HG02885 (cell line): ENCODE measurements around the gene LCP2.

Experiments used
- ATAC-seq: cut with Tn5 transposase; IDR thresholded peaks from one replicate; pipeline ENCODE4 v1.9.1; 2021; ENCODE audit warnings: mild to moderate bottlenecking; ENCODE audit not compliant: unreplicated experiment, poor library complexity

LCP2 gene

DNA sequence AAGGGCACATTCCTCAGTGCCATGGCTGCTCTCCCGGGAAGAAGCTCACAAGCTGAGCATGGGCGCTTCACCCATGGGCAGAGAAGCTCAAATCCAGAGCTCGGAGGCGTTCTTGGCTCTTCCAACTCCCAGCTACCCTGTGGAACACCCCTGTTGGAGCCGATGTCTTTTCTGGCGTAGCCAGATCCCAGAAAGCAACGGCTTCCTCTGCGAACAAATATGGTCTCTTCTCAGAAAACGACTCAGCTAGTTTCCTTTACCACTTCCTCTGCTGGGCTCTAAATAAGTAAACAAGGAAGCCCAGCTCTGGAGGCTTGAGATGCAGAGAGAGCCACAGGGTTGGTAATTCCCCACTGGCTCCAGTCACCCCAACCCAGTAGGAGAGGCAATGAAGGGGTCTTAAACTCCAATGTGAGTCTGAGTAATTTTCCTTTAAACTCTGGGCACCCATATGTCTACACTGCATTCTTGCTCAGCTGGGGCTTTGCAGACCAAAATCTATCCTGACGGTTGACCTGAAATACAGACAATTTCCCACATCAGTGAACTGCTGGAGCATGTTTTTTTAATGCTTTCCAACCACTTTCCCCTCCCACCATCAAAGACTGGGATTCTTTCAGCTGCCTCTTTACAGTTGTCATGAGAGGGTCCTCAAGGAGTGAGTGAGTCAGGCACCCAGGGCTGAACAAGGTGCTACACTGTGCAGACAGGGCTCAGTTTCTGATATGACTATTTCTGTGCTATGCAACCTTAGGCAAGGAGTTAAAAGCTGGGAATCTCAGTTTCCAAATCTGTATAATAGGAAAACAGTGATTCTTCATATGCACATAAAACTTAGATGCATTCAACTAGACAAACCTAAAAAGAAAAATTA, at the start of gene LCP2:
Gene LCP2, minus strand, starts transcription at position 189 of the 874 bp plus-strand sequence. Its CDS starts 166 bp downstream, at position 23.
- peak; percentile 47 for ATAC-seq

GRCh38 chr5:170347022-170347567, 49.5 kb upstream of the LCP2 start:
- no peak for ATAC-seq

GRCh38 chr5:170345971-170346370, 48.4 kb upstream of the LCP2 start:
- ATAC-seq: no peak

- ATAC-seq: no peak
Measured at GRCh38 chr5:170343177-170343576, 45.6 kb upstream of the LCP2 start.

DNA sequence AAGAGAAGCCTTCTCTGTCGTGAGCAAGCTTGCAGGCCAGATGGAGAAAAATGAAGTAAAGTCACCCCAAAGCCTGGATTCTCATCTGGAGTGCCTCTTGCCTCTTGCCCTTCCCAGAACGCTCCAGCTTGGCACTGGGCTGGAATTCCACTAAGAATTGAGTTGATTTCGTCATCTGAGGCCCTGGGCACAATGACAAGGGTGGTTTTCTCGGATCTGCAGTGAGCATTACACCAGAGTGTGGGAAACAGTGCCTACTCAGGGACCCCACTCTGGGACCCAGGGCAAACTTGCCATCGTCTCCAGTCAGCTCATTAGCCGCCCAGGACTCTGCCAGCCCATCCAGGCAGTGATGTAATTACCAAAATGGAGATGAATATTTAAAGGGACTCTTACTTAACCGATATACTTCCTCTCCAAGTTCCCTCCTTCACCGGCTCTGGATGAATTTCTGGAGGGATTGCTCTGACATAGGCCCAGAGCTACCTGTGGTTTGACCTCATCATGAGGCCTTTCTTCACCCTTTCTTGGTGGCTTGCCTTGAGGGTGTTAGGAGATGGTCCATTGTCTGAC, 44.7 kb upstream of the LCP2 start:
- no peak for ATAC-seq

GRCh38 chr5:170341545-170341944, 44.0 kb upstream of the LCP2 start:
- no peak for ATAC-seq

DNA sequence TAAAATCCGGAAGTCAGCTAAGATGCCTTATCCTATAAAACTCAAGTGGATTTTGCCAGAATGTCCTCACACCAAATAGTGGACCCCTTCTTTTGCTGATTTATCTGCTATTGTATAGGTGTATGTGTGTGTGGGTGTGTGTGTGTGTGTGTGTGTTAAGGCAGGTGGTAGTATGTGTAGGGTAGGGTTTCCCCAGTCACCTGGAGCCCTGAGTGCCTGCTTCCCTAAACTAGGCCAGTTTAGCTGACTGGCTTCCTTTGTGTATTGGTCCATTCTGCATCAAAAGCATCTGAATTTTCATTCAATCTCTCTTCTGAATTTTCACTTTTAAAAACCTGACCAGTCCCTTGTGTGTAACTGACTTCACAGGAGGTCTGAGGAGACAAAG, 42.2 kb upstream of the LCP2 start:
- ATAC-seq: no peak

DNA sequence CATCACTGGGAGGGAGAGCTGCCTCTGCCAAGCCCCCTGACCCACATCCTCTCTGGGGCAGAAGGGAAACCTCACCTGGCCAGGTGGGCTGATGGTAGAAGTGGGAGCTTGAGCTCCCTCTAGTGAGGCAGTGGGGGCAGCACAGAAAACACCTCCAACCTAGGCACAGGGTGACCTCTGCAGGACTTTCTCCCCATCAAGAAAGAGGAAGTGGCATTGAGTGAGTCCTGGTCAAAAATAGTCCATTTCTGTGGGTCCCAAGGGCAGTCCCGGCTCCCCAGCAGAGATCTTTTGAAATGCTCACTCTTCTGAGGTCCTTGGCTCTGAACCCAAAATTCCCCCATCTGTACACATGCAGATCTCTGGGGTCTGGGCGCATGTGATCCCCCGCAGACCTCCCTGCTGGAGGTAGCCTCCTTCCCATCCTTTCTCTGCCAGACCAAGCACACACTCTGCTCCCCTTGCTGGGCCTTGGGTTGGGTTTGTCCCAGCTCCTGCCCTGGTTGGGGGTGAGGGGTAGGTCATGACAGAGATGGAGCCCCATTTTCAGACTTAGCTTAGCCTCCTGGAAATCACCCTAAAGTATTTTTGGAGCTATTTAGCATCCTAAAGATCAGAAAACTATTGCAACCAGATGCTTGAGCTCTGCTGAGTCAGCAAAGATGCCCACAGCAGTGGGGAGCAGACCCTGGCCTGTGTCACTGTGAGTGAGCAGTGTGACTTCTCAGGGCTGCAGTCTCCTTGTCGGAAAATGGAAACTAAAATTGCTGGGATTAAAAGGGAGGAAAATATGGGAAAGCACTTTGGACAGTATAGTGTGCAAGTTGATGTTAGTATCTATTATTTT, 41.6 kb upstream of the LCP2 start:
- peak; percentile 95 for ATAC-seq

GRCh38 chr5:170338291-170338690, 40.7 kb upstream of the LCP2 start:
- ATAC-seq: no peak

DNA sequence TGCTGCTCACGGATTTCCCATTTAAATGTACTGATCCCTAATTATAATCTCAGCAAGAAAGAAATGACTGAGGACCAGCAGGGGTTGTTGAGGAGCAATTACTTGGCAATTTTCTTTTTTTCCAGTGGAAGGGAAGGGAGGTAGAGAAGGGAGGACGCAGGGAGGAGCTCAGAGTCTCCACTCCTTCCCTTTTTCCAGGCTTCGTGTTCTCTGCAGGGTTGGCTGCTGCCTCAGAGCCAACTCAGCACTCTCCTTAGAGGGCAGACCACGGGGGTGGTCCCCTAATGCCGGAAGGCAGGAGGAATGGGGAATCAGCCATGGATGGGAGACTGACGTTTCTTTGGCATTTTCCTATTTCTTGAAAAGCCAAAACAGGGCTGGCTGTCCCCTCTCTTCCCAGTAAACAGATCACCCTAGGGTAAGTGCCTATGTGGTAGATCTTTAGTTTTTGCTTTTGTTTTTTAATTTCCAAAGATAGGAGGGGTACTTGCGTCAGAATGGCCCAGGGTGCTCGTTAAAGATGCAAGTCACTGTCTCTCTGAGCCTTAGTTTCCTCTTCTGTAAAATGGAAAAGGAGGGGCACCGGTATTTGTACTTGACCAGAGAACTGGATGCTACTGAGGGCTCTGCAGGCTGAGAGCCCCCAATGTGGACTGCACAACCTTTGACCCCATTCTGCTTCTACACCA, 39.6 kb upstream of the LCP2 start:
- no peak for ATAC-seq

- ATAC-seq: no peak
Measured at GRCh38 chr5:170336065-170336464, 38.5 kb upstream of the LCP2 start.

- no peak for ATAC-seq
Measured at GRCh38 chr5:170334626-170335025, 37.0 kb upstream of the LCP2 start.

DNA sequence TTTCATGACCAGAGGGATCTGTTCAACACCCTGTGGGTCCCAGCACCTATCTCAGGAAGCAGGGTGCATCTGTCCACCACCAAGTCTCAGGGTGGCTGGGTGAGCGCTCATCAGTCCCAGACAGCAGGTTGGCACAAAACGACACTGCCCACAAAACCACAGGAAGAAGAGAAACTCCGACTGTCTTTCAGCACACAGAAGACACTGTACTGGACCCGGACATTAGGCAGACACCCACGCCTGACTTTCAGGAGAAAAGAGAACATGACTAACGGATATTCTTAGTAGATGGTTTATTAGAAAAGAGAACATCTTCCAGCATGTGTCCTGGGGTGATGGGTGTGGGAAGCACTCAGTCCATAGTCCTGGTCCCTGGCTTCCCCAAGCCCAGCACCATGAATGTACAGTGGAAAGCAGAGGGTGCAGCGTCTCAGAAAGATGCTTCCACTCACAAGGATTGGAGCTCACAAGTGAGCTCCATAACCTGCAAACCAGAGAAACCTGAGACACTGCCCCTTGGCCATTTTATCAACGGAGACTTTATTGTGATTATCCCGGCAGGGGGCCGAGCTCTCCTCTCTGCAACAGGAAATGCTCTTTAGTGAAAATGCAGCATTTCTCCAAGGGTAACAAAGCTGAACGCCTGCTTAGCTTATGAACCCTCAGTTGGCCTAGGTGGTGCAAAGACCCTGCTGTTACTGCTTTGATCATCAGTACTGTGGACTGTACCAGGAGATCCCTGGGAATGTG, 35.8 kb upstream of the LCP2 start:
- peak; percentile 39 for ATAC-seq

- ATAC-seq: no peak
Measured at GRCh38 chr5:170332058-170332457, 34.5 kb upstream of the LCP2 start.

DNA sequence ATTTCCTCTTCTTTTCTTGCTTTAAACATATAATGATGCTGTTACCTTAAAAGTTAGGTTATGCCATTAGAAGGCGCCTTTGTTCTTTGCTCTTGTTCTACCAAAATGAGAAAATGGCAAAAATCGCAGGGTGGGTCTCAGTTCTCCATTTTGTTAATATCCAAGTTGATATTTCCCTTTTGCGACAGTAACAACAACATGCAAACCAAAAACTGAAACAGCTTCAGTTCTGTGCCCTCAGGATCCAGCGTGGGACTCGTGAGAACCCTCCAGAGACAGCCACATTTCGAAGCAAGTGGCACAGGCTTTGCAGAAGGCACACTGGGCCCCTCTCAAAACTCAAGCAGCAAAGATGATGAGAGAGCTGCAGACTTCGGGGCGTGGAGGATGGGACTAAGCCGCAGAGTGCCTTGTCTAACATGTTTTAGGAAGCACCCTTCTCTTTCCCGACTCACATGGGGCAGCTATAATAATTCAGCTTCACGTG, 33.0 kb upstream of the LCP2 start:
- ATAC-seq: no peak

GRCh38 chr5:170329524-170329923, 31.9 kb upstream of the LCP2 start:
- no peak for ATAC-seq

DNA sequence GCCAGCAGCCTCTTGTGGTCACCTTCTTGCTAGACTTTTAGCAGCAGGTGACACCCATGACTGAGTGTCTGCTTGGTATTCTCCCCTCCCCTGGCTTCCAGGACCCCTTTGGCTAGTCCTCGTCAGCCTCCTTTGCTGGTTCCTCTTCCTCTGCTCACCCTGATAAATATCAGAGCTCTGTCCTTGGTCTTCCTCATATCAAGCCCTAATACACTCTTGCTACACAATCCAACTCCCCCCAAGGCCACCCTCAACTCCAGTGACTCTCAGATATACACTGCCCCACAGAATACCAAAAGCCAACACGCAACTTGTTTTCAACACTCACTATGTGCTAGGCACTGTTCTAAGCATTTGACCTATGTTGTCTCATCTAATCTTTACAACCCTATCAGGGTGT, 30.3 kb upstream of the LCP2 start:
- no peak for ATAC-seq

GRCh38 chr5:170327168-170327567, 29.6 kb upstream of the LCP2 start:
- ATAC-seq: peak; percentile 64

DNA sequence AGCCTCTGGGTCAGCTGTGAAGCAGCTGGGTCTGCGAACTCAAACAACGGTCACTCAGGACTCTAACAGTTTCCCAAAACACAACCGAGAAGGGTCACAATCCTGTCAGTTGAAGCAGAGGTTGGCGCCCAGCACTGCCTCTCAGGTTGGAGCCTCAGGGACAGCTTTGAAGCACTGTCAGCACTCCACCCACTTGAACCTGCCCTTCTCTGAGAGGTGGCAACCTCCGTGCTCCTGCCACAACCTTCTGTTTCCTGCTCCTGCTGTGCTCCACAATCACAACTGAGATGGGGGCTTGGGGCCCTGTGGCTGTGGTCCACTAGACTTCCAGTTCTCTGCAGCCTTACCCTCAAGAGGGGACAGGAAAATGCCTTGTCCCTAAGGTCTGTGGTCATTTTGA, 21.7 kb upstream of the LCP2 start:
- no peak for ATAC-seq
